BJ (cell line): Measurements from ENCODE around the gene TPCN2. TPM values are rescaled to one million over a fixed set of nuclear protein-coding genes. Genes with fewer than 3 reads are reported as not detected.
"Not testable (repeated sequence)": the region's sequence is repeated elsewhere in the genome, so short reads cannot be mapped to it uniquely, and the experiment has no call there.

Experiments
- CTCF ChIA-PET: fragments of 350-600 bp; formaldehyde crosslinking; extraction: SDS; loops from one replicate; lab custom pipeline; 2021; ENCODE audit warnings: antibody characterized with exemption, inconsistent platforms; lab: Yijun Ruan, JAX
- POLR2A ChIA-PET: fragments of 300-600 bp; sonication (Branson Sonifier 250); formaldehyde crosslinking; extraction: SDS; loops from one replicate; lab custom pipeline; 2021; ENCODE audit warnings: antibody characterized with exemption; lab: Charles Lee
- DNase-seq: peaks from one replicate; pipeline ENCODE4 v3.0.0-alpha.2; 2011; ENCODE audit warnings: low read depth
- H3K27me3 ChIP-seq: 2 replicates; pipeline ENCODE4 v1.6.0; 2011; ENCODE audit warnings: low read length; ENCODE audit not compliant: control insufficient read depth, insufficient read depth
- H3K36me3 ChIP-seq: 2 replicates; pipeline ENCODE4 v1.5.1; 2011; ENCODE audit warnings: low read length; ENCODE audit not compliant: control insufficient read depth, insufficient read depth
- H3K4me3 ChIP-seq: 2 replicates; pipeline ENCODE4 v1.5.1; 2011; ENCODE audit warnings: low read depth, mild to moderate bottlenecking, control low read depth, low read length
- CTCF ChIP-seq: IDR thresholded peaks from 2 replicates; pipeline ENCODE4 v1.5.1; 2011; ENCODE audit warnings: low read depth, mild to moderate bottlenecking, control low read depth, inconsistent platforms, low read length, moderate library complexity; ENCODE audit not compliant: insufficient read depth
- polyA minus RNA-seq: library from RNA; depleted of rRNA, polyadenylated mRNA; stranded (reverse); fragments of >200 nt; gene quantifications from 2 replicates; pipeline ENCODE4 v1.2.3, GENCODE V29; 2011; rRNA and poly(A)+ RNA removed
- polyA plus RNA-seq: library from polyadenylated mRNA; depleted of rRNA; stranded (reverse); fragments of >200 nt; gene quantifications from 2 replicates; pipeline ENCODE4 v1.2.3, GENCODE V29; 2011; rRNA removed

The TPCN2 gene
- polyA plus RNA-seq = 6.4 and 9.9 TPM in 2 replicates
- 7.4 and 8.6 TPM in 2 replicates for polyA minus RNA-seq

GRCh38 chr11:69048694-69049489 is at the start of gene TPCN2:
Gene TPCN2, plus strand, starts transcription at chr11:69048932. Its CDS starts 66 bp downstream, at chr11:69048998.
- ChIA-PET CTCF (interaction anchor here (0.8 kb wide), 1 partner anchor 42 kb away, joined by 3 read pairs; no protein-coding TSS in a partner anchor), POLR2A (interaction anchor here (0.6 kb wide), 1 partner anchor 10 kb away, joined by 3 read pairs; no protein-coding TSS in a partner anchor)
- peaks cover 1% of the 10 kb centered on the region; the same call in 1 of the 2 replicates for H3K36me3 ChIP-seq
- no peak for TF ChIP-seq CTCF
- H3K4me3 ChIP-seq = peak within 1 kb of the TSS; percentile 93
- H3K27me3 ChIP-seq = no peaks in the 10 kb centered on the region
- DNase-seq = peak; percentile 79

- no peaks in the 10 kb centered on the region for H3K27me3 ChIP-seq
- DNase-seq = no peak
- POLR2A ChIA-PET = no interaction called here
- peaks cover 8% of the 10 kb centered on the region for H3K36me3 ChIP-seq
- CTCF ChIA-PET = interaction anchor here (0.9 kb wide), 2 partner anchors 10 to 22 kb away, joined by 3 read pairs; no protein-coding TSS in a partner anchor
- no peak for TF ChIP-seq CTCF
- H3K4me3 ChIP-seq = no peak overlapping the region
Measured at GRCh38 chr11:68999093-68999747, 49.5 kb upstream of the TPCN2 start.

GRCh38 chr11:68999748-69000355 is 48.9 kb upstream of the TPCN2 start:
- CTCF ChIA-PET = interaction anchor here (0.9 to 3.4 kb wide), 5 partner anchors 12 to 89 kb away, joined by 3 to 31 read pairs (median 5); partner anchors contain the start of gene MRGPRF
- H3K4me3 ChIP-seq, DNase-seq, H3K27me3 ChIP-seq, POLR2A ChIA-PET: not testable (repeated sequence)
- peaks cover 13% of the 10 kb centered on the region for H3K36me3 ChIP-seq

- CTCF ChIA-PET = interaction anchor here (0.8 to 3.4 kb wide), 9 partner anchors 8 to 192 kb away, joined by 3 to 31 read pairs (median 4); partner anchors contain the start of gene MRGPRF
- no peak for DNase-seq
- POLR2A ChIA-PET = no interaction called here
- no peak overlapping the region for H3K4me3 ChIP-seq
- peaks cover 18% of the 10 kb centered on the region for H3K36me3 ChIP-seq
- no peaks in the 10 kb centered on the region for H3K27me3 ChIP-seq
- no peak for TF ChIP-seq CTCF
Measured at GRCh38 chr11:69000391-69000790, 48.3 kb upstream of the TPCN2 start.

GRCh38 chr11:69000831-69001242 is 47.9 kb upstream of the TPCN2 start:
- TF ChIP-seq CTCF = peak; percentile 71

More at GRCh38 chr11:69000831-69001242, 47.9 kb upstream of the TPCN2 start:
- CTCF ChIA-PET = interaction anchor here (0.8 to 3.4 kb wide), 10 partner anchors 8 to 193 kb away, joined by 3 to 31 read pairs (median 4); partner anchors contain the start of gene MRGPRF
- Histone ChIP-seq H3K27me3 (no peaks in the 10 kb centered on the region), H3K4me3 (no peak overlapping the region), H3K36me3 (peaks cover 23% of the 10 kb centered on the region)
- POLR2A ChIA-PET = interaction anchor here (0.7 kb wide), 1 partner anchor 51 kb away, joined by 3 read pairs; no protein-coding TSS in a partner anchor
- peak; percentile 57 for DNase-seq
